ENCODE results near the gene RBM17. TPM values are rescaled to one million over a fixed set of nuclear protein-coding genes. Genes with fewer than 3 reads are reported as not detected.
"Not testable (repeated sequence)": the region's sequence is repeated elsewhere in the genome, so short reads cannot be mapped to it uniquely, and the experiment has no call there.

The RBM17 gene
- total RNA-seq, 4 donors from 2014 or later = 64.3 to 93.3 (median 81.7) TPM

DNA sequence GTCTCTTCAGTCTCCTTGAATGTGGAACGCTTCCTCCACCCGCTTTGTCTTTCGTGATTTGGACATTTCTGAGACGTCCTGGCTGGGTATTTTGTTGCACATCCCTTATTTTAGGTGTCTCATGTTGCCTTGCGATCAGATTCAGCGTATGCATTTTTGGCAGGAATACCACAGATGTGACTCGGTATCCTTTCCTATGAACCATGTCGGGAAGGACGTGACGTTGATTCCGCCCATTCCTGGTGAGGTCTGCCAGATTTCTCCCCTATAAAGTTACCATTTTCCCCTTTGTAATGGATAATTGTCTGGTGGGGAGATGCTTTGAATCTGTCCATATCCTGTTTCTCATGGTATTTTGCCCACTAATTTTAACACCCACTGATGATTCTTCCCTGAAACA lies 49.6 kb downstream of the RBM17 start:
- no peak overlapping the region for H3K27ac ChIP-seq
- 90 to 91% methylated on average over 11 of the region's 11 CpGs for WGBS, 2 donors
- no peaks in the 10 kb centered on the region for H3K27me3 ChIP-seq
- DNase-seq = no peak
- H3K4me3 ChIP-seq (replicated peaks in 1 of 3) = no peak overlapping the region
- H3K4me1 ChIP-seq = no peaks in the 10 kb centered on the region
- intact Hi-C loops (cut with DNase I) = no loop called here
- H3K36me3 ChIP-seq = no peaks in the 10 kb centered on the region
- no peak for TF ChIP-seq POLR2A (IDR thresholded peaks at IDR 0.05)
- TF ChIP-seq, protein P1, sequence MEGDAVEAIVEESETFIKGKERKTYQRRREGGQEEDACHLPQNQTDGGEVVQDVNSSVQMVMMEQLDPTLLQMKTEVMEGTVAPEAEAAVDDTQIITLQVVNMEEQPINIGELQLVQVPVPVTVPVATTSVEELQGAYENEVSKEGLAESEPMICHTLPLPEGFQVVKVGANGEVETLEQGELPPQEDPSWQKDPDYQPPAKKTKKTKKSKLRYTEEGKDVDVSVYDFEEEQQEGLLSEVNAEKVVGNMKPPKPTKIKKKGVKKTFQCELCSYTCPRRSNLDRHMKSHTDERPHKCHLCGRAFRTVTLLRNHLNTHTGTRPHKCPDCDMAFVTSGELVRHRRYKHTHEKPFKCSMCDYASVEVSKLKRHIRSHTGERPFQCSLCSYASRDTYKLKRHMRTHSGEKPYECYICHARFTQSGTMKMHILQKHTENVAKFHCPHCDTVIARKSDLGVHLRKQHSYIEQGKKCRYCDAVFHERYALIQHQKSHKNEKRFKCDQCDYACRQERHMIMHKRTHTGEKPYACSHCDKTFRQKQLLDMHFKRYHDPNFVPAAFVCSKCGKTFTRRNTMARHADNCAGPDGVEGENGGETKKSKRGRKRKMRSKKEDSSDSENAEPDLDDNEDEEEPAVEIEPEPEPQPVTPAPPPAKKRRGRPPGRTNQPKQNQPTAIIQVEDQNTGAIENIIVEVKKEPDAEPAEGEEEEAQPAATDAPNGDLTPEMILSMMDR (IDR thresholded peaks at IDR 0.05) = no peak
- H3K9me3 ChIP-seq = no peaks in the 10 kb centered on the region

DNA sequence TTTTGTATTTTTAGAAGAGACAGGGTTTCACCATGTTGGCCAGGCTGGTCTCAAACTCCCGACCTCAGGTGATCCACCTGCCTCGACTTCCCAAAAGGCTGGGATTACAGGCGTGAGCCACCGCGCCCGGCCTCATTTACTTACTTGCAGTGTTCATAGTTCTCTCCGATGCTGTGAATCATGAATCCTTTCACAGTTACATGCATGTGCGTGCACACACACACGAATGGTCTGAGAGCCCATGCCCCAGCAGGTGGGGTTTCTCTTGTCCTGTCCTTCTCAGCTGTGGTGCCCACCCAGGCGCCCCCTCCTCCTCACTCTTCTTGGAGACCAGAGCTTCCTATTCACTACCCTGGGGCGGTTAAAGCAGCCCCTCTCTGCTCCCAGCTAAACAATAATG lies 50.6 kb downstream of the RBM17 start:
- TF ChIP-seq POLR2A (IDR thresholded peaks at IDR 0.05) = no peak
- TF ChIP-seq, protein P1 (IDR thresholded peaks at IDR 0.05) = no peak
- DNase-seq = no peak
- WGBS, 2 donors = 91% methylated on average over 11 of the region's 11 CpGs
- intact Hi-C loops (cut with DNase I) = no loop called here
- H3K4me3 ChIP-seq (replicated peaks in 1 of 3) = no peak overlapping the region
- no peaks in the 10 kb centered on the region for H3K27me3 ChIP-seq
- no peaks in the 10 kb centered on the region for H3K36me3 ChIP-seq
- no peak overlapping the region for H3K27ac ChIP-seq
- H3K9me3 ChIP-seq = no peaks in the 10 kb centered on the region
- H3K4me1 ChIP-seq = peaks cover 0 to 4% of the 10 kb centered on the region in 2 donors

DNA sequence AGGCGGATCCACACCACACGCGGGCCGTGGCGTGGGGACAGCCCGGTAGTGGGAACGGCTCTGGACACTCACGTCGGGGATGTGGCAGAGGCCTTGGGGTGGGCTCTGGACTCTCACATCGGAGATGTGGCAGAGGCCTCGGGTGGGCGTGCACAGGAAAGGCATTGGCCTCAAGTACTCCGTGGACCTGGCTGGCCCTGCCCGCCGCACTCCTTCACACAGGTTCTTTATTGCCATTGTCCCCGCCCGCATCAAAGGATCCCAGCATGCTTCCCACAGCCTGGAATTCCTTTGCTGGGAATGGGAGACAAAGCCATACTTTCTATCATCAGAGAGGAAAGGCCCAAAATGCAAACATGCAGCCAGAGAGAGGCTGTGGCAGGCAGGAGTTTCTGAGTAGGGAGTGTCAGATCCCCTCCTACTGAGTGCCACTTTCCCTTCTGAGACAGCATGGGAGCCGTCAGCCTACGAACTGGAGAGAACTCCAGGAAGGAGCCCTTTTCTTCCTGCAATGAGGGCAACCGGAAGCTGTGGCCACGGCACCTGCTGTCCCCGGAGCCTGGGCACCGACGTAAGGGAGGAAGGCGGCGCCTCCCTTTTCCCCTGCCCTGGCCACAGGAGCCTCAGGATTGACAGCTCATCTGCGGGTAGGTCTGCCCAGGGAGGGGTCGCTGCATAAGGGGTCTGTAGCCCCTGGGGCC lies 51.5 kb downstream of the RBM17 start:
- DNase-seq = no peak
- no peaks in the 10 kb centered on the region for H3K9me3 ChIP-seq
- TF ChIP-seq, protein P1 (IDR thresholded peaks at IDR 0.05) = no peak
- no peak for TF ChIP-seq POLR2A (IDR thresholded peaks at IDR 0.05)
- H3K4me1 ChIP-seq = peaks cover under 1 to 5% of the 10 kb centered on the region in 2 donors
- intact Hi-C loops (cut with DNase I) = loop anchor here (5.0 kb wide), 1 partner anchor 62 kb away; the partner anchor contains the start of gene PFKFB3
- H3K4me3 ChIP-seq (replicated peaks in 1 of 3) = no peak overlapping the region
- H3K36me3 ChIP-seq = no peaks in the 10 kb centered on the region
- WGBS, 2 donors = 72 to 80% methylated on average over 19 to 27 of the region's 28 CpGs
- no peak overlapping the region for H3K27ac ChIP-seq
- H3K27me3 ChIP-seq = no peaks in the 10 kb centered on the region

DNA sequence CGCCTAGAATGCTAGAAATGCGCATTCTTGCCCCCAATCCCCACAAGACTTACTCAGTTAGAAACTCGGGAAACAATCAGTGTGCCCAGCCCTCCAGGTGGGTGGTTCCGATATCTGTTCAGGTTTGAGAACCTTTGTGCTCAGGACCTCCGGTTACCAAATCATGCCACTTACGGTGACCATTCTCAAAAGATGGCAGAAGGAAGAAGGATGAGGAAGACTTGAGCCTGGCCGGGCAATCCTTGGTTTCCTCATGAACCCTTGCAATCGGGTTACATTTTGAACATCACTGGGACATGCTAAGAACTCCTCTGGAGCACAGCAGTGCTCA lies 52.1 kb downstream of the RBM17 start:
- WGBS, 2 donors = 74 to 91% methylated on average over 7 to 8 of the region's 8 CpGs
- intact Hi-C loops (cut with DNase I) = loop anchor here (5.0 kb wide), 1 partner anchor 61 kb away; the partner anchor contains the start of gene PFKFB3
- Histone ChIP-seq H3K27ac (no peak overlapping the region), H3K27me3 (no peaks in the 10 kb centered on the region), H3K9me3 (no peaks in the 10 kb centered on the region), H3K36me3 (no peaks in the 10 kb centered on the region), H3K4me1 (peaks cover 6 to 11% of the 10 kb centered on the region in 2 donors), H3K4me3 (replicated peaks in 1 of 3) (no peak overlapping the region)
- DNase-seq = no peak
- no peak for TF ChIP-seq POLR2A (IDR thresholded peaks at IDR 0.05)
- TF ChIP-seq, protein P1 (IDR thresholded peaks at IDR 0.05) = no peak

DNA sequence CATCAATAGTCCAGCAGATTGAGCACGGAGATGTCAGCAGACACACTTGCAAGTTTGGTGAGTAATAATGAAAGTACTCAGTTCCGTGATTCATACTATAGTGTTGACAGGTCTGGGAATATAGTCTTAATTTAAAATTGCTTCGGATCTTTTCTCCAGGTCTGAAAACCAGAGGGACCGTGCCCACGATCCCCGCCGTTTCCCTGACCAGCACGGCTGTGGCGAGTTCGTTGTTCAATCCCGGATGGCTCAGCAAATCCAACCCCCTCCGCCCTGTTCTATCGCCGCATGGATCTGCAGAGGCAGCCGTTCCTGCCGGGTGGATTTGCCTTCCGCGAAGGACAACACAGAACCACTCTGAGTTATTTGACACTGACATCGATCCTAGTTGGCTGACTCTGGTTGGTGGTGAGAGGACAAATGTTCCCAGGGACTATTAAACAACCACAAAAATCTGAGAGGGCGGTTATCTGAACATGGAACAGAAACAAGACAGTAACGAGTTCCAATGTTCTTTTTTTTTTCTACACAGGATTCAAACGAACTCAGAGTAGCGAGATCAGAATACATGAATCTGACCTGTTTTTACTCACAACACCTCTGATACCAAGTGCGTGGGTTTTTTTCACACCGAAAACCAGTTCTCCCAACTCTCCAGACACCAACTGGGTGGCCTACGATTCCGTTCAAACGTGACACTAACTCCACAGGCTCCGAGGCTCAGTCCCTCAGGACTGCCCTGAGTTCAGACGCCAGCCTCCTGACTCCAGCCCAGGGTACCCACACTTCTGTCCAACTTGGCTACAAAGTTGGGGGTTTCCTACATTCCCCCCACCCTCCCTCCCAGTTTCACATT lies 52.7 kb downstream of the RBM17 start:
- no peak overlapping the region for H3K4me3 ChIP-seq (replicated peaks in 1 of 3)
- H3K4me1 ChIP-seq = peaks cover 6 to 11% of the 10 kb centered on the region in 2 donors
- no peak overlapping the region for H3K27ac ChIP-seq
- WGBS, 2 donors = 45 to 57% methylated on average over 25 to 30 of the region's 30 CpGs
- TF ChIP-seq, protein P1 (IDR thresholded peaks at IDR 0.05) = no peak
- no peak for TF ChIP-seq POLR2A (IDR thresholded peaks at IDR 0.05)
- H3K27me3 ChIP-seq = no peaks in the 10 kb centered on the region
- no peaks in the 10 kb centered on the region for H3K9me3 ChIP-seq
- no peak for DNase-seq
- intact Hi-C loops (cut with DNase I) = loop anchor here (5.0 kb wide), 1 partner anchor 61 kb away; the partner anchor contains the start of gene PFKFB3
- no peaks in the 10 kb centered on the region for H3K36me3 ChIP-seq

DNA sequence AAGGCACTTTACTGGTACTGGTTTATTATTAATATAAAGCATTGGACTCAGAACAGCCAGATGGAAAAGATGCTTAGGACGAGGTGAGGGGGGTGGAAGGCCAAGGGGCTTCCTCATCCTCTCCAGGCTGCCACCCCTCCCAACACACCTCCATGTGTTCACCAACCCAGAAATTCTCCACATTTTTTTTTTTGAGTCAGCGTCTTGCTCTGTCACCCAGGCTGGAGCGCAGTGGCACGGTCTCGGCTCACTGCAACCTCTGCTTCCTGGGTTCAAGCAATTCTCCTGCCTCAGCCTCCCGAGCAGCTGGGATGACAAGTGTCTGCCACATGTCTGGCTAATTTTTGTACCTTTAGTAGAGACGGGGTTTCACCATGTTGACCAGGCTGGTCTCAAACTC lies 53.4 kb downstream of the RBM17 start:
- WGBS, 2 donors = 75 to 79% methylated on average over 7 of the region's 7 CpGs
- not testable (repeated sequence) for DNase-seq; H3K4me3 ChIP-seq (replicated peaks in 1 of 3); H3K27me3 ChIP-seq; H3K27ac ChIP-seq; H3K9me3 ChIP-seq; H3K36me3 ChIP-seq
- intact Hi-C loops (cut with DNase I) = loop anchor here (5.0 kb wide), 1 partner anchor 60 kb away; the partner anchor contains the start of gene PFKFB3
- H3K4me1 ChIP-seq = peaks cover 6 to 11% of the 10 kb centered on the region in 2 donors

Measured in thyroid gland (tissue), 4 donors.